ENCODE results near the gene BCCIP. TPM values are rescaled to one million over a fixed set of nuclear protein-coding genes. Genes with fewer than 3 reads are reported as not detected.
A peak's percentile ranks its signal among the peaks of the same experiment; 100 is the strongest.

BCCIP gene
- total and polyA plus RNA-seq, 2 donors from 2014 or later = 46.2 to 71.3 TPM

DNA sequence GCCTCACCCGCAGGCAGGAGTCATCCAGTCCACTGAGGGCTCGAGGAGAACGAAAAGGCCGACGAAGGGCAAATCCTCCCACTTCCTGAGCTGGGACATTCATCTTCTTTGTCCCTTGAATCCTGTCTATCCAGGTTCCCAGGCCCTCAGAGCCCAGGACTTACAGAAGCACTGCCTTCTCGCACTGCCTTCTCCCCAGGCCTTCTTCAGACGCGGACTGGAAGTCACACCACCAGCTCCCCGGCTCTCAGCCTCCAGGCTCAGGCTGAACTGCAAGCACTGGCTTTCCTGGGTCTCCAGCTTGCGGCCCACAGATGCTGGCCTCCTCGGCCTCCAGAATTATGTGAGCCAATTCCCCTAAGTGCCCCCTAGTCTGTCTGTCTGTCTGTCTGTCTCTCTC is 41.3 kb upstream of the BCCIP start:
- FAIRE-seq = no peak
- Histone ChIP-seq H3K4me1 (ENCODE audit: control insufficient read depth in 2 of 3, insufficient read depth in 2 of 3, low read depth in 1 of 3, low read length in 3 of 3) (peaks cover 4 to 7% (median 5%) of the 10 kb centered on the region in 3 donors), H3K36me3 (ENCODE audit: control insufficient read depth in 2 of 3, insufficient read depth in 3 of 3, low read length in 3 of 3) (no peaks in the 10 kb centered on the region), H3K9ac (ENCODE audit: low read length in 3 of 3) (no peak overlapping the region), H3K9me3 (ENCODE audit: control insufficient read depth in 2 of 3, insufficient read depth in 1 of 3, low read length in 3 of 3) (peaks cover 0 to 8% (median 0%) of the 10 kb centered on the region in 3 donors), H3K27me3 (ENCODE audit: control insufficient read depth, insufficient read depth, low read length) (no peaks in the 10 kb centered on the region), H3K4me3 (ENCODE audit: low read length in 3 of 3) (no peak overlapping the region), H3K27ac (ENCODE audit: low read depth in 2 of 2, low read length in 2 of 2) (no peak overlapping the region)
- TF ChIP-seq, protein P1, sequence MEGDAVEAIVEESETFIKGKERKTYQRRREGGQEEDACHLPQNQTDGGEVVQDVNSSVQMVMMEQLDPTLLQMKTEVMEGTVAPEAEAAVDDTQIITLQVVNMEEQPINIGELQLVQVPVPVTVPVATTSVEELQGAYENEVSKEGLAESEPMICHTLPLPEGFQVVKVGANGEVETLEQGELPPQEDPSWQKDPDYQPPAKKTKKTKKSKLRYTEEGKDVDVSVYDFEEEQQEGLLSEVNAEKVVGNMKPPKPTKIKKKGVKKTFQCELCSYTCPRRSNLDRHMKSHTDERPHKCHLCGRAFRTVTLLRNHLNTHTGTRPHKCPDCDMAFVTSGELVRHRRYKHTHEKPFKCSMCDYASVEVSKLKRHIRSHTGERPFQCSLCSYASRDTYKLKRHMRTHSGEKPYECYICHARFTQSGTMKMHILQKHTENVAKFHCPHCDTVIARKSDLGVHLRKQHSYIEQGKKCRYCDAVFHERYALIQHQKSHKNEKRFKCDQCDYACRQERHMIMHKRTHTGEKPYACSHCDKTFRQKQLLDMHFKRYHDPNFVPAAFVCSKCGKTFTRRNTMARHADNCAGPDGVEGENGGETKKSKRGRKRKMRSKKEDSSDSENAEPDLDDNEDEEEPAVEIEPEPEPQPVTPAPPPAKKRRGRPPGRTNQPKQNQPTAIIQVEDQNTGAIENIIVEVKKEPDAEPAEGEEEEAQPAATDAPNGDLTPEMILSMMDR (IDR thresholded peaks at IDR 0.05; ENCODE audit: borderline replicate concordance, extremely low read depth, insufficient read depth) = no peak
- no peak for DNase-seq
- intact Hi-C loops (cut with DNase I) = no loop called here

DNA sequence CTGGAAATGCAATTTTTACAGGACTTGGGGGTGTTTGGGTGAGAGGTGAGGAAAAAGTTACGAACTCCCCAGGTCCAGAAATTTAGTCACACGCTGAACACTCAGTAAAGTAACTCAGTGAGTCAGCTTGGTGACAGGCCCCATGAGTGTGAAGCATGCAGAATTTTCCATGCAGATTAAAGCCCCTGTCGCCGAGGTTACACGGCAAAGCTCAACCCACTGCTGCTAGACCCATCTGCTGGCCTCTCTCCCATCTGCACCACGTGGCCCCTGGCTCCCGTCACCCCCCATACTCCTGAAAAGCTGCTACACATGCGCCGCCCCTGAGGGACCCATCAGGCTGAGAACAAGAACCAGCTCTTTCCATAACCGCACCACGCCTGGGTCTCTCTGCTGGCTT is 40.7 kb upstream of the BCCIP start:
- intact Hi-C loops (cut with DNase I) = no loop called here
- no peaks in the 10 kb centered on the region for H3K36me3 ChIP-seq (ENCODE audit: control insufficient read depth in 2 of 3, insufficient read depth in 3 of 3, low read length in 3 of 3)
- H3K4me1 ChIP-seq (ENCODE audit: control insufficient read depth in 2 of 3, insufficient read depth in 2 of 3, low read depth in 1 of 3, low read length in 3 of 3) = peaks cover 4 to 7% (median 5%) of the 10 kb centered on the region in 3 donors
- FAIRE-seq (no peak), DNase-seq (no peak)
- H3K27me3 ChIP-seq (ENCODE audit: control insufficient read depth, insufficient read depth, low read length) = no peaks in the 10 kb centered on the region
- peaks cover 0 to 8% (median 0%) of the 10 kb centered on the region in 3 donors for H3K9me3 ChIP-seq (ENCODE audit: control insufficient read depth in 2 of 3, insufficient read depth in 1 of 3, low read length in 3 of 3)
- no peak overlapping the region for H3K4me3 ChIP-seq (ENCODE audit: low read length in 3 of 3)
- H3K27ac ChIP-seq (ENCODE audit: low read depth in 2 of 2, low read length in 2 of 2) = no peak overlapping the region
- H3K9ac ChIP-seq (ENCODE audit: low read length in 3 of 3) = no peak overlapping the region
- TF ChIP-seq, protein P1 (IDR thresholded peaks at IDR 0.05; ENCODE audit: borderline replicate concordance, extremely low read depth, insufficient read depth) = no peak

DNA sequence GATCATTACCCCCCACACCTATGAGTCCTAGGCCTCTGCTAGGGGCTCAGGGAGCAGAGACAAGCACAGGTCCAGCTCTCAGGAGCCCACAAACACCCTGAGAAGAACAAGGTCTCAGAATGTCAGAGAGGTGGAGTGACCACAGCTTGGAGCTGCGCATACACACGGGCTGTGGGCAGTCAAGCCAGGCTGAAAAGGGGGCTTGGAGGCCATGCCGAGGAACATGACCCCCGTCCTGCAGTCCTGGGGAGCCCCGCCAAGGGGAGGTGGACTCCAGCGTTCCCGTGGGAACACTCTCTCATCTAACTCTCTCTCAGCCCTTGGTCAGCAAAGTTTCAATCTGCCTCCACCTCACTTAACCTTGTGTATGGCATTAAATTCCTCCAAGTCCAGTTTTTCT is 39.9 kb upstream of the BCCIP start:
- H3K9ac ChIP-seq (ENCODE audit: low read length in 3 of 3) = no peak overlapping the region
- intact Hi-C loops (cut with DNase I) = no loop called here
- DNase-seq (no peak), FAIRE-seq (no peak)
- H3K9me3 ChIP-seq (ENCODE audit: control insufficient read depth in 2 of 3, insufficient read depth in 1 of 3, low read length in 3 of 3) = peaks cover 0 to 8% (median 0%) of the 10 kb centered on the region in 3 donors
- peaks cover 4 to 7% (median 5%) of the 10 kb centered on the region in 3 donors for H3K4me1 ChIP-seq (ENCODE audit: control insufficient read depth in 2 of 3, insufficient read depth in 2 of 3, low read depth in 1 of 3, low read length in 3 of 3)
- H3K36me3 ChIP-seq (ENCODE audit: control insufficient read depth in 2 of 3, insufficient read depth in 3 of 3, low read length in 3 of 3) = no peaks in the 10 kb centered on the region
- no peaks in the 10 kb centered on the region for H3K27me3 ChIP-seq (ENCODE audit: control insufficient read depth, insufficient read depth, low read length)
- no peak overlapping the region for H3K4me3 ChIP-seq (ENCODE audit: low read length in 3 of 3)
- H3K27ac ChIP-seq (ENCODE audit: low read depth in 2 of 2, low read length in 2 of 2) = no peak overlapping the region
- TF ChIP-seq, protein P1 (IDR thresholded peaks at IDR 0.05; ENCODE audit: borderline replicate concordance, extremely low read depth, insufficient read depth) = no peak

DNA sequence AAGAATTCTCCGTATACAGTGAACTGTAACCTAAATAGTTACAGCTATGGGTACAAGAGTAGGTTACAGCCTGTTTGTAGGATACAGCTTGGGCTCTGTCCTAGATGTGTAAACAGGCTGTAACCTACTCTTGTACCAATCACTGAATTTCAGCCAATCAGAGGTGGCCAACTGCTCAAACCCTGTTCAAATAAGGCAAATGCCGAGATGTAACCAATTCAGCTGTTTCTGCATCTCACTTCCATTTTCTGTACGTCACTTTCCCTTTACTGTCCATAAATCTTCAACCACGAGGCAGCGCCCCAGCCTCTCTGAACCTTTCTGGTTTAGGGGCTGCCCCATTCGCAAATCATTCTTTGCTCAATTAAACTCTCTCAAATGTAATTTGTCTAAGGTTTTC is 39.4 kb upstream of the BCCIP start:
- peaks cover 0 to 8% (median 0%) of the 10 kb centered on the region in 3 donors for H3K9me3 ChIP-seq (ENCODE audit: control insufficient read depth in 2 of 3, insufficient read depth in 1 of 3, low read length in 3 of 3)

More for the DNA sequence above, 39.4 kb upstream of the BCCIP start:
- H3K36me3 ChIP-seq (ENCODE audit: control insufficient read depth in 2 of 3, insufficient read depth in 3 of 3, low read length in 3 of 3) = no peaks in the 10 kb centered on the region
- no peak overlapping the region for H3K27ac ChIP-seq (ENCODE audit: low read depth in 2 of 2, low read length in 2 of 2)
- FAIRE-seq = no peak
- H3K4me3 ChIP-seq (ENCODE audit: low read length in 3 of 3) = peak overlapping the region in 1 of 3 donors; percentile 5
- H3K4me1 ChIP-seq (ENCODE audit: control insufficient read depth in 2 of 3, insufficient read depth in 2 of 3, low read depth in 1 of 3, low read length in 3 of 3) = peaks cover 4 to 7% (median 5%) of the 10 kb centered on the region in 3 donors
- peak in 2 of 5 donors; percentile 33 to 55 for DNase-seq
- TF ChIP-seq, protein P1 (IDR thresholded peaks at IDR 0.05; ENCODE audit: borderline replicate concordance, extremely low read depth, insufficient read depth) = no peak
- intact Hi-C loops (cut with DNase I) = no loop called here
- H3K9ac ChIP-seq (ENCODE audit: low read length in 3 of 3) = no peak overlapping the region
- H3K27me3 ChIP-seq (ENCODE audit: control insufficient read depth, insufficient read depth, low read length) = no peaks in the 10 kb centered on the region

All from kidney (tissue), 14 donors.